ENCODE data around the gene PARN.

PARN gene

GRCh38 chr16:14509675-14510132, 120.4 kb downstream of the PARN start:
- Histone ChIP-seq H3K4me3 (ENCODE audit: low read depth, low read length) (no peak overlapping the region), H3K4me1 (ENCODE audit: control insufficient read depth, insufficient read depth, low read length) (no peaks in the 10 kb centered on the region), H3K36me3 (ENCODE audit: control insufficient read depth in 2 of 2, insufficient read depth in 1 of 2, low read length in 2 of 2) (no peaks in the 10 kb centered on the region), H3K9me3 (ENCODE audit: control insufficient read depth, insufficient read depth, low read depth, low read length) (no peaks in the 10 kb centered on the region), H3K27ac (ENCODE audit: extremely low read depth, low read depth, low read length) (no peak overlapping the region)
- ChIA-PET CTCF (interaction anchor here (0.6 to 1.0 kb wide), 3 partner anchors 9 to 622 kb away, joined by 3 to 4 read pairs (median 3); no protein-coding TSS in a partner anchor), POLR2A (no interaction called here)
- TF ChIP-seq ZNF23 (tag by site-specific recombination; IDR thresholded peaks at IDR 0.05; ENCODE audit: borderline replicate concordance) (no peak), ZNF37A (tag by site-specific recombination; IDR thresholded peaks at IDR 0.05) (no peak), BCL11B (tag by site-specific recombination; IDR thresholded peaks at IDR 0.05; ENCODE audit: low read depth) (no peak), ZNF747 (tag by site-specific recombination; IDR thresholded peaks at IDR 0.05) (no peak), ZNF404 (tag by site-specific recombination; IDR thresholded peaks at IDR 0.05) (no peak), SP7 (tag by site-specific recombination; IDR thresholded peaks at IDR 0.05) (no peak), ZNF341 (tag by site-specific recombination; IDR thresholded peaks at IDR 0.05; ENCODE audit: low read depth) (no peak), ZNF174 (tag by site-specific recombination; IDR thresholded peaks at IDR 0.05) (no peak), CTCF (tag by site-specific recombination; IDR thresholded peaks at IDR 0.05) (no peak), ZNF830 (tag by site-specific recombination; IDR thresholded peaks at IDR 0.05; ENCODE audit: low read depth) (no peak), ZNF658 (tag by site-specific recombination; IDR thresholded peaks at IDR 0.05) (no peak), ZNF350 (tag by site-specific recombination; IDR thresholded peaks at IDR 0.05) (no peak), ZNF473 (tag by site-specific recombination; IDR thresholded peaks at IDR 0.05) (no peak), ZIC2 (tag by site-specific recombination; IDR thresholded peaks at IDR 0.05) (no peak)

GRCh38 chr16:14509055-14509454, 121.0 kb downstream of the PARN start:
- no peak overlapping the region for H3K27ac ChIP-seq (ENCODE audit: extremely low read depth, low read depth, low read length)
- H3K4me3 ChIP-seq (ENCODE audit: low read depth, low read length), result no peak overlapping the region
- H3K4me1 ChIP-seq (ENCODE audit: control insufficient read depth, insufficient read depth, low read length), result no peaks in the 10 kb centered on the region
- no peaks in the 10 kb centered on the region for H3K36me3 ChIP-seq (ENCODE audit: control insufficient read depth in 2 of 2, insufficient read depth in 1 of 2, low read length in 2 of 2)
- TF ChIP-seq ZBTB6 (tag by site-specific recombination; IDR thresholded peaks at IDR 0.05), result no peak
- TF ChIP-seq ZNF280D (tag by site-specific recombination; IDR thresholded peaks at IDR 0.05), result no peak
- no peak for TF ChIP-seq ZNF449 (tag by site-specific recombination; IDR thresholded peaks at IDR 0.05)
- ChIA-PET POLR2A (interaction anchor here (0.6 kb wide), 1 partner anchor 160 kb away, joined by 3 read pairs; no protein-coding TSS in a partner anchor), CTCF (interaction anchor here (0.6 kb wide), 1 partner anchor 621 kb away, joined by 4 read pairs; no protein-coding TSS in a partner anchor)
- no peaks in the 10 kb centered on the region for H3K9me3 ChIP-seq (ENCODE audit: control insufficient read depth, insufficient read depth, low read depth, low read length)

All from HEK293 (cell line).